Common myeloid progenitor, CD34-positive (primary cell): Measurements from ENCODE around the gene NCAPH2.
"Not testable (repeated sequence)": the region's sequence is repeated elsewhere in the genome, so short reads cannot be mapped to it uniquely, and the experiment has no call there.

Experiments used
- CTCF ChIA-PET: fragments of 350-600 bp; sonication (Branson Sonifier 250); formaldehyde crosslinking; loops from one replicate; lab custom pipeline; 2021; ENCODE audit warnings: antibody characterized with exemption; lab: Charles Lee
- POLR2A ChIA-PET: fragments of 350-600 bp; sonication (Branson Sonifier 250); formaldehyde crosslinking; loops from one replicate; lab custom pipeline; 2021; ENCODE audit warnings: antibody characterized with exemption; lab: Charles Lee
- DNase-seq, 3 donors: peaks; one replicate each; pipeline versions ENCODE4 v3.0.0 to v3.0.0-alpha.2; 2013
- H3K27ac ChIP-seq, 2 experiments: 1 replicate in 1 of 2; 2 replicates in 1 of 2; pipeline ENCODE4 v1.7.0; 2013; ENCODE audit warnings: inconsistent platforms in 2 of 2, low read length in 2 of 2, mild to moderate bottlenecking in 2 of 2, low read depth in 1 of 2, moderate library complexity in 1 of 2; ENCODE audit not compliant: severe bottlenecking in 2 of 2, insufficient read depth in 1 of 2, poor library complexity in 1 of 2
- H3K27me3 ChIP-seq, 5 experiments: replicated peaks in 2 of 5; 1 replicate in 3 of 5; 2 replicates in 2 of 5; pipeline versions ENCODE4 v1.6.1 to v1.7.0; 2013; ENCODE audit warnings: low read length in 4 of 5, mild to moderate bottlenecking in 2 of 5, moderate library complexity in 2 of 5, inconsistent platforms in 1 of 5; ENCODE audit not compliant: insufficient read depth in 5 of 5, control insufficient read depth in 4 of 5
- H3K36me3 ChIP-seq, 4 experiments: 1 replicate in 2 of 4; 2 replicates in 2 of 4; pipeline versions ENCODE4 v1.6.1 to v1.7.0; 2013; ENCODE audit warnings: low read length in 3 of 4, control low read depth in 1 of 4, mild to moderate bottlenecking in 1 of 4; ENCODE audit not compliant: control insufficient read depth in 4 of 4, insufficient read depth in 4 of 4
- H3K4me1 ChIP-seq, 4 experiments: 1 replicate in 3 of 4; 2 replicates in 1 of 4; pipeline versions ENCODE4 v1.6.1 to v1.7.1; 2013; ENCODE audit warnings: low read length in 3 of 4, mild to moderate bottlenecking in 3 of 4, control low read depth in 1 of 4, inconsistent platforms in 1 of 4, moderate library complexity in 1 of 4; ENCODE audit not compliant: control insufficient read depth in 4 of 4, insufficient read depth in 4 of 4; ENCODE audit errors: control extremely low read depth in 1 of 4
- H3K4me3 ChIP-seq, 7 experiments: 1 replicate in 4 of 7; 2 replicates in 3 of 7; pipeline versions ENCODE4 v1.5.1 to v1.7.0; 2013; ENCODE audit warnings: mild to moderate bottlenecking in 7 of 7, low read length in 6 of 7, moderate library complexity in 6 of 7, inconsistent platforms in 2 of 7, low read depth in 2 of 7, control low read depth in 1 of 7; ENCODE audit not compliant: insufficient read depth in 4 of 7, control insufficient read depth in 1 of 7; ENCODE audit errors: extremely low read depth in 1 of 7
- H3K9me3 ChIP-seq, 5 experiments: 1 replicate in 4 of 5; 2 replicates in 1 of 5; pipeline versions ENCODE4 v1.6.1 to v1.7.1; 2013; ENCODE audit warnings: low read length in 4 of 5, mild to moderate bottlenecking in 2 of 5, inconsistent platforms in 1 of 5, low read depth in 1 of 5, moderate library complexity in 1 of 5; ENCODE audit not compliant: control insufficient read depth in 4 of 5, insufficient read depth in 2 of 5; ENCODE audit errors: control extremely low read depth in 1 of 5
- WGBS: methylation state at CpG from one replicate; pipeline ENCODE4 v1.1.5; 2013; ENCODE audit not compliant: insufficient coverage; 5-methylcytosine and 5-hydroxymethylcytosine counted together

The NCAPH2 gene

DNA sequence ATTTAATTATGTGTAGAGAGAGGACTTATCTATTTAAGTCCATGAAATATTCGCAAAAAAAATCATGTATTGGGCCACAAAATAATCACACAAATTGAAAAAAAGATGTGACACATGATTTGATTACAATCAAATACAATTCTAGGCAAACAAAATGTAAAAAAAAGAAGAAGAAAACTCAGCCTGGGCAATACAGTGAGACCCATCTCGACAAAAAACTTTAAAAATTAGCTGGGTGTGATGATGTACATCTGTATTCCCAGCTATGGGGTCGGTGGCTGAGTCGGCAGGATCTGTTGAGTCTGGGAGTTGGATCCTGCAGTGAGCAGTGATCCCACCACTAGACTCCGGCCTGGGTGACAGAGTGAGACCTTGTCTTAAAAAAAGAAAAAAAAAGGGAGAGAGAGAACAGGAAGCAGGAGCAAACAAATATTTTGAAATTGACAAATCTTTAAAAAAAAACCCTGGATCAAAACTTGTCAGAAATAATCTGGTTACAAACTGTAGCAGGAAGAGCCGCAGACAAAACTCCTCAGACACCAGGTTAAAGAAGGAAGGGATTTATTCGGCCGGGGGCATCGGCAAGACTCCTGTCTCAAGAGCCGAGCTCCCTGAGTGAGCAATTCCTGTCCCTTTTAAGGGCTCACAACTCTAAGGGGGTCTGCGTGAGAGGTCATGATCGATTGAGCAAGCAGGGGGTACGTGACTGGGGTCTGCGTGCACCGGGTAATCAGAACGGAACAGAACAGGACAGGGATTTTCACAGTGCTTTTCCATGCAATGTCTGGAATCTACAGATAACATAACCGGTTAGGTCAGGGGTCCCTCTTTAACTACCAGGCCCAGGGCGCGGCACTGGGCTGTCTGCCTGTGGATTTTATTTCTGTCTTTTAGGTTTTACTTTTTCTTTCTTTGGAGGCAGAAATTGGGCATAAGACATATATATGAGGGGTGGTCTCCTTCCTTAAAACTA lies 25.1 kb downstream of the NCAPH2 start:
- Histone ChIP-seq H3K9me3 (no peaks in the 10 kb centered on the region), H3K36me3 (no peaks in the 10 kb centered on the region), H3K4me3 (peak overlapping the region in 2 of 7 experiments; percentile 62 to 86), H3K27ac (peak overlapping the region in 1 of 2 experiments; percentile 43), H3K27me3 (peaks cover 0 to 41% (median 3%) of the 10 kb centered on the region in 5 experiments), H3K4me1 (peaks cover 2 to 54% (median 43%) of the 10 kb centered on the region in 4 experiments)
- ChIA-PET POLR2A (no interaction called here), CTCF (interaction anchor here (1.3 kb wide), 1 partner anchor 10 kb away, joined by 3 read pairs; no protein-coding TSS in a partner anchor)
- no peak for DNase-seq
- WGBS: 95% methylated on average over 14 of the region's 19 CpGs

DNA sequence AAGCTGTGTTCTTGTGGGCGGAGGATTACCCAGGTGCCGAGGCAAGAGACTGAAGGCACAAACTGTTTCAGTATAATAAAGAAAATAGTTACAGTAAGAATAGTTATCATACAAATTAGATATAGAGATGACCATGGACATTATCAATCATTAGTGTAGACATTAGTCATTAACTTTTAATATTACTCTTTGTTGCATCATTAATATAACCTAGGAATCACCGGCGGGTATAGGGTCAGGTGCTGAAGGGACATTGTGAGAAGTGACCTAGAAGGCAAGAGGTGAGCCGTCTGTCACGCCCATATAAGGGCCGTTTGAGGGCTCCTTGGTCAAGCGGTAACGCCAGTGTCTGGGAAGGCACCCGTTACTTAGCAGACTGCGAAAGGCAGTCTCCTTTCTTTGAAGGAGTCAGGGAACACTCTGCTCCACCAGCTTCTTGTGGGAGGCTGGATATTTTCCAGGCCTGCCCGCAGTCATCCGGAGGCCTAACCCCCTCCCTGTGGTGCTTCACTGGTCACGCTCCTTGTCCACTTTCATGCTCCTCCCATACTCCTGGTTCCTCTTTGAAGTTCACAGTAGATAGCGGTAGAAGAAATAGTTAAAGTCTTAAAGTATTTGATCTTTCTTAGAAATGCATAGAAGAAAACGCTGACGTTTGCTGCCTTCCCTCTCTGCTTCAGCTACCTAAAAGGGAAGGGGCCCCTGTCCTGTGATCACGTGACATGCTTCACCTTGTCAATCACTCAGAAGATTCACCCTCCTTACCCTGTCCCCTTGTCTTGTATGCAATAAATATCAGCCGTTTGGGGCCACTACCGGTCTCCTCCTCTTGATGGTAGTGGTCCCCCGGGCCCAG lies 26.1 kb downstream of the NCAPH2 start:
- Histone ChIP-seq H3K27me3 (peaks cover 0 to 38% (median 3%) of the 10 kb centered on the region in 5 experiments), H3K27ac (peak overlapping the region in 1 of 2 experiments; percentile 58), H3K4me1 (peaks cover 4 to 53% (median 50%) of the 10 kb centered on the region in 4 experiments)
- CTCF ChIA-PET: interaction anchor here (0.8 kb wide), 1 partner anchor 8 kb away, joined by 4 read pairs; no protein-coding TSS in a partner anchor
- H3K4me3 ChIP-seq, POLR2A ChIA-PET, DNase-seq, H3K9me3 ChIP-seq, H3K36me3 ChIP-seq: not testable (repeated sequence)
- WGBS: 79% methylated on average over 11 of the region's 21 CpGs

DNA sequence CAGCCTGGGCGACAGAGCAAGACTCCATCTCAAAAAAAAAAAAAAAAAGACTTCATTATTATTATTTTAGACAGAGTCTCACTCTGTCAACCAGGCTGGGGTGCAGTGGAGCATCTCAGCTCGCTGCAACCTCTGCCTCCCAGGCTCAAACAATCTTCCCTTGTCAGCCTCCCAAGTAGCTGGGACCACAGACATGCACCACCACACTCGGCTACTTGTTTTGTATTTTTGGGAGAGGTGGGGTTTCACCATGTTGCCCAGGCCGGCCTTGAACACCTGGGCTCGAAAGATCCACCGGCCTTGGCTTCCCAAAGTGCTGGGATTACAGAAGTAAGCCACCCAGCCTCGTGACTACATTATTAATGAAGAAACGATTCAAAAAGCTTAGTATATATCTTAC lies 27.1 kb downstream of the NCAPH2 start:
- peaks cover 0 to 28% (median 3%) of the 10 kb centered on the region in 5 experiments for H3K27me3 ChIP-seq
- peaks cover 8 to 56% (median 47%) of the 10 kb centered on the region in 4 experiments for H3K4me1 ChIP-seq
- H3K9me3 ChIP-seq: no peaks in the 10 kb centered on the region
- no peak overlapping the region for H3K27ac ChIP-seq
- CTCF ChIA-PET: interaction anchor here (1.5 to 2.1 kb wide), 2 partner anchors 9 to 10 kb away, joined by 5 to 14 read pairs; partner anchors contain the start of genes KLHDC7B and SCO2
- H3K4me3 ChIP-seq: no peak overlapping the region
- 90% methylated on average over 5 of the region's 8 CpGs for WGBS
- POLR2A ChIA-PET: no interaction called here
- no peaks in the 10 kb centered on the region for H3K36me3 ChIP-seq
- DNase-seq: no peak

DNA sequence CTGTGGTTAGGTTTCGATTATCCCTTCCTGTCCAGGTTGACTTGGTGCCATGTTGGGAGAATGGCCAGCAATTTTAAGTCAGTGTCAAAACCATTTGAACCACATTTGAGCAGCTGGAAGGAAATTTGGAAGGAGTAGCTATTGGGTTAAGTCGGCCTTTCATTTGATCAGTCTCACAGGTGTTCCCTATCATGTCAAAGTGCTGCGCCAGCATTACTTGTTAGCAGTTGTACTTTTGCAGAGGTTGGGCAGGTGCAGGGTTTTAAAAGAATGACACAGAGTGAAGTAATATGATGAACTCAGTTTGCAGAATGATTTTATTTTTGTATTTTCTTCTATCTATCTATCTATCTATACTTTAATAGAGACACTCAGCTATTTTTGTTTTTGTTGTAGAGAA lies 28.2 kb downstream of the NCAPH2 start:
- Histone ChIP-seq H3K27ac (no peak overlapping the region), H3K9me3 (no peaks in the 10 kb centered on the region), H3K27me3 (peaks cover 0 to 17% (median 3%) of the 10 kb centered on the region in 5 experiments), H3K4me1 (peaks cover 13 to 55% (median 45%) of the 10 kb centered on the region in 4 experiments), H3K4me3 (no peak overlapping the region), H3K36me3 (no peaks in the 10 kb centered on the region)
- 95% methylated on average over 3 of the region's 3 CpGs for WGBS
- POLR2A ChIA-PET: no interaction called here
- DNase-seq: no peak
- CTCF ChIA-PET: interaction anchor here (1.0 to 2.1 kb wide), 3 partner anchors 9 to 83 kb away, joined by 3 to 14 read pairs (median 5); partner anchors contain the start of genes KLHDC7B and SCO2

DNA sequence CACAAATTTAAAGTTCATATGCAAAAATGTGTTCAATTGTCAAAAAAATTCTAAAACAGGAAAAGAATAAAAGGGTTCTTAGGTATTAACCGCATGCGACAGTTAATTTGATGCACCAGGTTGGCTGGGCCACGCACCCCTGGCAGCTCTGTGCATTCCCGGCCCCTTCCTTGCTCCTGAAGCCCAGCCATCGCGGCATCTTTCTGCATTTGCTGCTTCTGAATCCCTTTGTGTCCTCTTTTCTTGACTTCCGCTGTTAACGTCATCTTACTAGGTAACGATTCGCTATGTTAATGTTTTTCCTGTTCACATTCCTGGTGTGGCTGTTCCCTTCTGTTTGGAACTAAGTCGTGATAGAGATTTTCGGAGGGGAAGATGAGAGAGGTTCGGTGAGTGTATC lies 29.7 kb downstream of the NCAPH2 start:
- H3K36me3 ChIP-seq: no peaks in the 10 kb centered on the region
- ChIA-PET CTCF (interaction anchor here (1.2 to 4.1 kb wide), 3 partner anchors 10 to 26 kb away, joined by 3 to 53 read pairs (median 10); partner anchors contain the start of genes SCO2, SYCE3 and TYMP), POLR2A (interaction anchor here (1.4 kb wide), 1 partner anchor 11 kb away, joined by 6 read pairs; no protein-coding TSS in a partner anchor)
- H3K9me3 ChIP-seq: no peaks in the 10 kb centered on the region
- DNase-seq: no peak
- peaks cover 13 to 56% (median 35%) of the 10 kb centered on the region in 4 experiments for H3K4me1 ChIP-seq
- H3K27ac ChIP-seq: peak overlapping the region in 1 of 2 experiments; percentile 98
- no peak overlapping the region for H3K4me3 ChIP-seq
- peaks cover 0 to 2% (median 0%) of the 10 kb centered on the region in 5 experiments for H3K27me3 ChIP-seq
- 98% methylated on average over 13 of the region's 13 CpGs for WGBS

DNA sequence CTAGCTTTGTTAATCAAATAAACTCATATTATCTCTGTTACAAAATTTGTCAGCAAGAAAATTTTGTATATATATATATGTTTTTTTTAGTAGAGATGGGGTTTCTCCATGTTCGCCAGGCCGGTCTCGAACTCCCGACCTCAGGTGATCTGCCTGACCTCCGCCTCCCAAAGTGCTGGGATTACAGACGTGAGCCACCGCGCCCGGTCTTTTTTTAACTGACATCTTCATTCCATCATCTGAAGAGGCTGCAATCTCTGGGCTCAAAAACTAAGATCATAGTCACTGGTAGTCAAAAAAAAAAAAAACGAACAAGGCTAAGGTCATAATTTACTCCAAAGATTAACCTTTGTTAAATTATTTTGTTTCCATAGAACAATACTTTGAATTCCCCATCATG lies 32.4 kb downstream of the NCAPH2 start:
- ChIA-PET POLR2A (interaction anchor here (0.8 to 3.0 kb wide), 2 partner anchors 14 to 42 kb away, joined by 7 to 41 read pairs; partner anchors contain the start of genes CHKB and SCO2), CTCF (interaction anchor here (0.6 to 4.1 kb wide), 7 partner anchors 10 to 79 kb away, joined by 3 to 53 read pairs (median 5); partner anchors contain the start of genes SCO2, SYCE3 and TYMP)
- Histone ChIP-seq H3K9me3 (no peaks in the 10 kb centered on the region), H3K27ac (peak overlapping the region; percentile 89 to 98), H3K36me3 (no peaks in the 10 kb centered on the region), H3K27me3 (no peaks in the 10 kb centered on the region), H3K4me3 (peak overlapping the region in 1 of 7 experiments; percentile 34), H3K4me1 (peaks cover 13 to 61% (median 47%) of the 10 kb centered on the region in 4 experiments)
- no CpG with 5 or more reads among the region's 10 CpGs for WGBS
- no peak for DNase-seq
